Measurements from ENCODE around the gene TMEM26.

DNA sequence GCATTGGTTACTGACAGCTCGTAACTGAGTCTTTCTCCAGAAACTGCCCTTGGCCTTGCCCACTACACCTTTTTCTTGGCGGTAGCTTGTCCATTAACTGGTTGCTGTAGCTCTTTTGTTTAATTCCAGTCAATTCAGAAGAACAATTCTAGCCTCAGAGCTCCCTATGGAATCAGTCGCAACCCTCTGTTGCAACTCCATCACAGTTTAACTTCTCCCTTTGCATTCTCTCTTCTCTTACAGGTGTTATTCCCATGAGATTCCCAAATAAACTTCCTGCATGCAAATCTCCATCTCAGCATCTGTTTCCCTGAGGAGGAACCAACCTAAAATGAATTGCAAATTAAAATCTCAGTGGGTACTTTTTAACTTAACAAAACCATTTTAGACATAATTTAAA, 28.4 kb upstream of the TMEM26 start:
- TF ChIP-seq POLR2A (IDR thresholded peaks at IDR 0.05; ENCODE audit: low read depth, low read length) (no peak), POLR2AphosphoS5 (IDR thresholded peaks at IDR 0.05; ENCODE audit: low read depth, low read length) (no peak), SPI1 (IDR thresholded peaks at IDR 0.05; ENCODE audit: low read depth, low read length) (no peak), TAF1 (IDR thresholded peaks at IDR 0.05; ENCODE audit: low read depth, low read length) (no peak)

Measured in GM12891 (cell line).